ENCODE measurements around the gene SLC22A13. TPM values are rescaled to one million over a fixed set of nuclear protein-coding genes. Genes with fewer than 3 reads are reported as not detected.

Gene SLC22A13
- total RNA-seq, 2 experiments from 2014 or later: 0.25 to 0.28 TPM

GRCh38 chr3:38245930-38246329, 19.7 kb upstream of the SLC22A13 start:
- ChIA-PET CTCF (no interaction called here), POLR2A (no interaction called here)
- Mint-ChIP-seq H3K36me3 (ENCODE audit: low read depth) (peaks cover 48% of the 10 kb centered on the region), H3K27ac (no peak overlapping the region), H3K4me1 (peaks cover 5% of the 10 kb centered on the region), H3K4me3 (no peak overlapping the region), H3K9me3 (no peaks in the 10 kb centered on the region), H3K27me3 (no peaks in the 10 kb centered on the region)
- DNase-seq: no peak

- ChIA-PET POLR2A (interaction anchor here (1.1 kb wide), 1 partner anchor 14 kb away, joined by 3 read pairs; no protein-coding TSS in a partner anchor), CTCF (no interaction called here)
- H3K4me1 Mint-ChIP-seq: peaks cover 5% of the 10 kb centered on the region
- no peak overlapping the region for H3K27ac Mint-ChIP-seq
- H3K9me3 Mint-ChIP-seq: no peaks in the 10 kb centered on the region
- H3K4me3 Mint-ChIP-seq: no peak overlapping the region
- H3K36me3 Mint-ChIP-seq (ENCODE audit: low read depth): peaks cover 56% of the 10 kb centered on the region
- H3K27me3 Mint-ChIP-seq: no peaks in the 10 kb centered on the region
- no peak for DNase-seq
Observed at GRCh38 chr3:38247366-38248035, 18.1 kb upstream of the SLC22A13 start.

GRCh38 chr3:38250198-38250597, 15.4 kb upstream of the SLC22A13 start:
- Mint-ChIP-seq H3K36me3 (ENCODE audit: low read depth) (peaks cover 70% of the 10 kb centered on the region), H3K9me3 (no peaks in the 10 kb centered on the region), H3K27me3 (no peaks in the 10 kb centered on the region), H3K4me3 (no peak overlapping the region), H3K4me1 (peaks cover 15% of the 10 kb centered on the region), H3K27ac (no peak overlapping the region)
- POLR2A ChIA-PET: interaction anchor here (1.1 kb wide), 1 partner anchor 12 kb away, joined by 3 read pairs; no protein-coding TSS in a partner anchor
- CTCF ChIA-PET: interaction anchor here (1.0 kb wide), 1 partner anchor 132 kb away, joined by 3 read pairs; no protein-coding TSS in a partner anchor
- DNase-seq: no peak

- no peak for DNase-seq
- POLR2A ChIA-PET: no interaction called here
- H3K36me3 Mint-ChIP-seq (ENCODE audit: low read depth): peaks cover 74% of the 10 kb centered on the region
- H3K4me1 Mint-ChIP-seq: peaks cover 21% of the 10 kb centered on the region
- no peaks in the 10 kb centered on the region for H3K9me3 Mint-ChIP-seq
- H3K27ac Mint-ChIP-seq: no peak overlapping the region
- H3K4me3 Mint-ChIP-seq: no peak overlapping the region
- CTCF ChIA-PET: interaction anchor here (1.2 kb wide), 1 partner anchor 134 kb away, joined by 3 read pairs; no protein-coding TSS in a partner anchor
- no peaks in the 10 kb centered on the region for H3K27me3 Mint-ChIP-seq
Observed at GRCh38 chr3:38251197-38251596, 14.4 kb upstream of the SLC22A13 start.

GRCh38 chr3:38253704-38254103, 11.9 kb upstream of the SLC22A13 start:
- Mint-ChIP-seq H3K27ac (no peak overlapping the region), H3K4me3 (no peak overlapping the region), H3K36me3 (ENCODE audit: low read depth) (peaks cover 68% of the 10 kb centered on the region), H3K9me3 (no peaks in the 10 kb centered on the region), H3K27me3 (no peaks in the 10 kb centered on the region), H3K4me1 (peaks cover 40% of the 10 kb centered on the region)
- no peak for DNase-seq
- POLR2A ChIA-PET: interaction anchor here (1.7 kb wide), 1 partner anchor 89 kb away, joined by 6 read pairs; the partner anchor contains the start of gene OXSR1
- CTCF ChIA-PET: interaction anchor here (1.2 kb wide), 1 partner anchor 286 kb away, joined by 3 read pairs; no protein-coding TSS in a partner anchor

GRCh38 chr3:38254872-38255271, 10.7 kb upstream of the SLC22A13 start:
- Mint-ChIP-seq H3K27me3 (no peaks in the 10 kb centered on the region), H3K9me3 (no peaks in the 10 kb centered on the region), H3K36me3 (ENCODE audit: low read depth) (peaks cover 63% of the 10 kb centered on the region), H3K4me1 (peaks cover 45% of the 10 kb centered on the region), H3K27ac (no peak overlapping the region), H3K4me3 (no peak overlapping the region)
- DNase-seq: no peak
- CTCF ChIA-PET: interaction anchor here (0.9 kb wide), 1 partner anchor 92 kb away, joined by 3 read pairs; the partner anchor contains the start of gene XYLB
- POLR2A ChIA-PET: no interaction called here

- Mint-ChIP-seq H3K36me3 (ENCODE audit: low read depth) (peaks cover 65% of the 10 kb centered on the region), H3K4me3 (no peak overlapping the region), H3K9me3 (no peaks in the 10 kb centered on the region), H3K27me3 (no peaks in the 10 kb centered on the region), H3K27ac (no peak overlapping the region), H3K4me1 (peaks cover 52% of the 10 kb centered on the region)
- DNase-seq: no peak
- POLR2A ChIA-PET: interaction anchor here (0.8 to 1.3 kb wide), 2 partner anchors 25 to 44 kb away, joined by 3 read pairs; no protein-coding TSS in a partner anchor
- CTCF ChIA-PET: interaction anchor here (0.9 kb wide), 1 partner anchor 91 kb away, joined by 3 read pairs; the partner anchor contains the start of gene XYLB
Observed at GRCh38 chr3:38255627-38256026, 10.0 kb upstream of the SLC22A13 start.

GRCh38 chr3:38257583-38257982, 8.0 kb upstream of the SLC22A13 start:
- DNase-seq: no peak
- H3K9me3 Mint-ChIP-seq: no peaks in the 10 kb centered on the region
- no peaks in the 10 kb centered on the region for H3K27me3 Mint-ChIP-seq
- H3K4me1 Mint-ChIP-seq: peaks cover 52% of the 10 kb centered on the region
- H3K27ac Mint-ChIP-seq: no peak overlapping the region
- POLR2A ChIA-PET: no interaction called here
- H3K36me3 Mint-ChIP-seq (ENCODE audit: low read depth): peaks cover 52% of the 10 kb centered on the region
- CTCF ChIA-PET: no interaction called here
- H3K4me3 Mint-ChIP-seq: no peak overlapping the region

- Mint-ChIP-seq H3K36me3 (ENCODE audit: low read depth) (peaks cover 25% of the 10 kb centered on the region), H3K27ac (no peak overlapping the region), H3K4me3 (no peak overlapping the region), H3K9me3 (no peaks in the 10 kb centered on the region), H3K27me3 (no peaks in the 10 kb centered on the region), H3K4me1 (peaks cover 39% of the 10 kb centered on the region)
- no peak for DNase-seq
- CTCF ChIA-PET: no interaction called here
- POLR2A ChIA-PET: no interaction called here
Observed at GRCh38 chr3:38260474-38260873, 5.1 kb upstream of the SLC22A13 start.

- DNase-seq: no peak
- peaks cover 3% of the 10 kb centered on the region for H3K36me3 Mint-ChIP-seq (ENCODE audit: low read depth)
- no peaks in the 10 kb centered on the region for H3K27me3 Mint-ChIP-seq
- H3K4me3 Mint-ChIP-seq: no peak overlapping the region
- ChIA-PET CTCF (no interaction called here), POLR2A (no interaction called here)
- H3K9me3 Mint-ChIP-seq: no peaks in the 10 kb centered on the region
- no peak overlapping the region for H3K27ac Mint-ChIP-seq
- peaks cover 25% of the 10 kb centered on the region for H3K4me1 Mint-ChIP-seq
Observed at GRCh38 chr3:38264353-38264771, 1.2 kb upstream of the SLC22A13 start.

- no peaks in the 10 kb centered on the region for H3K27me3 Mint-ChIP-seq
- POLR2A ChIA-PET: no interaction called here
- H3K9me3 Mint-ChIP-seq: no peaks in the 10 kb centered on the region
- no peak for DNase-seq
- H3K36me3 Mint-ChIP-seq (ENCODE audit: low read depth): peaks cover 3% of the 10 kb centered on the region
- H3K4me3 Mint-ChIP-seq: no peak overlapping the region
- H3K4me1 Mint-ChIP-seq: peaks cover 21% of the 10 kb centered on the region
- H3K27ac Mint-ChIP-seq: no peak overlapping the region
- CTCF ChIA-PET: no interaction called here
Observed at GRCh38 chr3:38264779-38265178, 833 bp upstream of the SLC22A13 start.

- Mint-ChIP-seq H3K4me3 (no peak overlapping the region), H3K27ac (no peak overlapping the region), H3K4me1 (peaks cover 14% of the 10 kb centered on the region), H3K9me3 (no peaks in the 10 kb centered on the region), H3K36me3 (ENCODE audit: low read depth) (peaks cover 3% of the 10 kb centered on the region), H3K27me3 (no peaks in the 10 kb centered on the region)
- no peak for DNase-seq
- CTCF ChIA-PET: no interaction called here
- POLR2A ChIA-PET: no interaction called here
Observed at GRCh38 chr3:38266810-38267209, 1.2 kb downstream of the SLC22A13 start.

- DNase-seq: no peak
- no peaks in the 10 kb centered on the region for H3K27me3 Mint-ChIP-seq
- H3K4me1 Mint-ChIP-seq: peaks cover 14% of the 10 kb centered on the region
- H3K27ac Mint-ChIP-seq: no peak overlapping the region
- CTCF ChIA-PET: no interaction called here
- no peak overlapping the region for H3K4me3 Mint-ChIP-seq
- POLR2A ChIA-PET: no interaction called here
- H3K9me3 Mint-ChIP-seq: no peaks in the 10 kb centered on the region
- H3K36me3 Mint-ChIP-seq (ENCODE audit: low read depth): peaks cover 3% of the 10 kb centered on the region
Observed at GRCh38 chr3:38267662-38268061, 2.0 kb downstream of the SLC22A13 start.

- CTCF ChIA-PET: no interaction called here
- H3K27ac Mint-ChIP-seq: no peak overlapping the region
- H3K9me3 Mint-ChIP-seq: no peaks in the 10 kb centered on the region
- H3K4me3 Mint-ChIP-seq: no peak overlapping the region
- DNase-seq: no peak
- H3K4me1 Mint-ChIP-seq: peaks cover 14% of the 10 kb centered on the region
- peaks cover 3% of the 10 kb centered on the region for H3K36me3 Mint-ChIP-seq (ENCODE audit: low read depth)
- H3K27me3 Mint-ChIP-seq: no peaks in the 10 kb centered on the region
- POLR2A ChIA-PET: no interaction called here
Observed at GRCh38 chr3:38268087-38268486, 2.5 kb downstream of the SLC22A13 start.
